Measurements from ENCODE around the gene TXNDC8. TPM values are rescaled to one million over a fixed set of nuclear protein-coding genes. Genes with fewer than 3 reads are reported as not detected.

The TXNDC8 gene
- total RNA-seq, 4 donors from 2014 or later: not detected

- DNase-seq: no peak
- TF ChIP-seq POLR2A (IDR thresholded peaks at IDR 0.05): no peak
- no peak for TF ChIP-seq CTCF (IDR thresholded peaks at IDR 0.05)
- H3K4me3 ChIP-seq: no peak overlapping the region
- H3K36me3 ChIP-seq: no peaks in the 10 kb centered on the region
- intact Hi-C loops (cut with DNase I; ENCODE audit: low total_unique reads): no loop called here
- no peak overlapping the region for H3K27ac ChIP-seq
- H3K27me3 ChIP-seq: no peaks in the 10 kb centered on the region
- no peaks in the 10 kb centered on the region for H3K4me1 ChIP-seq
- no peaks in the 10 kb centered on the region for H3K9me3 ChIP-seq
Observed at GRCh38 chr9:110283751-110284150, 53.9 kb downstream of the TXNDC8 start.

GRCh38 chr9:110282739-110283081 is 55.0 kb downstream of the TXNDC8 start:
- intact Hi-C loops (cut with DNase I; ENCODE audit: low total_unique reads): no loop called here
- no peak overlapping the region for H3K4me3 ChIP-seq
- no peaks in the 10 kb centered on the region for H3K36me3 ChIP-seq
- no peak overlapping the region for H3K27ac ChIP-seq
- H3K4me1 ChIP-seq: no peaks in the 10 kb centered on the region
- no peaks in the 10 kb centered on the region for H3K27me3 ChIP-seq
- H3K9me3 ChIP-seq: no peaks in the 10 kb centered on the region
- DNase-seq: no peak
- TF ChIP-seq CTCF (IDR thresholded peaks at IDR 0.05) (no peak), POLR2A (IDR thresholded peaks at IDR 0.05) (no peak)

GRCh38 chr9:110282018-110282738 is 55.5 kb downstream of the TXNDC8 start:
- no peak for DNase-seq
- TF ChIP-seq POLR2A (IDR thresholded peaks at IDR 0.05): no peak
- no peaks in the 10 kb centered on the region for H3K9me3 ChIP-seq

GRCh38 chr9:110278080-110278707 is 59.5 kb downstream of the TXNDC8 start:
- no peak for DNase-seq
- H3K27me3 ChIP-seq: no peaks in the 10 kb centered on the region
- no peak overlapping the region for H3K27ac ChIP-seq
- H3K4me1 ChIP-seq: no peaks in the 10 kb centered on the region
- no peak overlapping the region for H3K4me3 ChIP-seq
- no peak for TF ChIP-seq POLR2A (IDR thresholded peaks at IDR 0.05)
- TF ChIP-seq CTCF (IDR thresholded peaks at IDR 0.05): no peak
- H3K9me3 ChIP-seq: no peaks in the 10 kb centered on the region
- no peaks in the 10 kb centered on the region for H3K36me3 ChIP-seq
- intact Hi-C loops (cut with DNase I; ENCODE audit: low total_unique reads): no loop called here

More at GRCh38 chr9:110282018-110282738, 55.5 kb downstream of the TXNDC8 start:
- Histone ChIP-seq H3K27me3 (no peaks in the 10 kb centered on the region), H3K4me3 (no peak overlapping the region), H3K4me1 (no peaks in the 10 kb centered on the region), H3K27ac (no peak overlapping the region), H3K36me3 (no peaks in the 10 kb centered on the region)
- intact Hi-C loops (cut with DNase I; ENCODE audit: low total_unique reads): no loop called here

- TF ChIP-seq CTCF (IDR thresholded peaks at IDR 0.05) (no peak), POLR2A (IDR thresholded peaks at IDR 0.05) (no peak)
- intact Hi-C loops (cut with DNase I; ENCODE audit: low total_unique reads): no loop called here
- H3K27ac ChIP-seq: no peak overlapping the region
- no peak for DNase-seq
- no peaks in the 10 kb centered on the region for H3K36me3 ChIP-seq
- H3K4me1 ChIP-seq: no peaks in the 10 kb centered on the region
- no peak overlapping the region for H3K4me3 ChIP-seq
- no peaks in the 10 kb centered on the region for H3K9me3 ChIP-seq
- no peaks in the 10 kb centered on the region for H3K27me3 ChIP-seq
Observed at GRCh38 chr9:110276781-110277180, 60.9 kb downstream of the TXNDC8 start.

Data from uterus (tissue), 4 donors.